ENCODE results near the gene ANKFN1. TPM values are rescaled to one million over a fixed set of nuclear protein-coding genes. Genes with fewer than 3 reads are reported as not detected.

Gene ANKFN1
- total RNA-seq, 1 experiment from 2014 or later, result not detected

DNA sequence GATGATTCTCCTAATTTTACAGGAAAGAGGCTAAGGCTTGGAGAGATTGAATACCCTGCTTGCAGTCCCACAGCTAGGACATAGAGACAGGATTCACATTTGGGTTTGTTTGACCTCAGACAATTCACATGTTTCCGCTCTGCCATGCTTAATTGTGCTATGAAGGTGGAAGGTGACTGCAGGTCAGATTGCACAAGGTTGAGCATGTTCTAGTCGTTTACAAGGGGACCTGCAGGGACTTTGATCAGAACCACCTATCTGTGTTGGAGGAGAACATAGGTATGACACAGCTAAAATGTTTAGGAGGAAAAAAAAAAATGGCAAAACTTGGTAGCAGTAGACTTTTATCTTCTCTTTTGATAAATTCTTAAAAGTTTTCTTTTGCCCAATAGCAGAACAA, 4.9 kb upstream of the ANKFN1 start:
- H3K36me3 Mint-ChIP-seq (ENCODE audit: insufficient read depth in 1 of 3, low read depth in 3 of 3), result peaks cover 0 to 3% (median 0%) of the 10 kb centered on the region in 3 experiments; a peak in 3 of 7 replicates
- no peak overlapping the region for H2BK12ac ChIP-seq (ENCODE audit: insufficient read length, low read depth, low read length)
- no peaks in the 10 kb centered on the region for H4K20me1 ChIP-seq (ENCODE audit: control insufficient read depth, insufficient read depth, insufficient read length)
- H3K4me3 Mint-ChIP-seq, result no peak overlapping the region
- TF ChIP-seq, protein P1, sequence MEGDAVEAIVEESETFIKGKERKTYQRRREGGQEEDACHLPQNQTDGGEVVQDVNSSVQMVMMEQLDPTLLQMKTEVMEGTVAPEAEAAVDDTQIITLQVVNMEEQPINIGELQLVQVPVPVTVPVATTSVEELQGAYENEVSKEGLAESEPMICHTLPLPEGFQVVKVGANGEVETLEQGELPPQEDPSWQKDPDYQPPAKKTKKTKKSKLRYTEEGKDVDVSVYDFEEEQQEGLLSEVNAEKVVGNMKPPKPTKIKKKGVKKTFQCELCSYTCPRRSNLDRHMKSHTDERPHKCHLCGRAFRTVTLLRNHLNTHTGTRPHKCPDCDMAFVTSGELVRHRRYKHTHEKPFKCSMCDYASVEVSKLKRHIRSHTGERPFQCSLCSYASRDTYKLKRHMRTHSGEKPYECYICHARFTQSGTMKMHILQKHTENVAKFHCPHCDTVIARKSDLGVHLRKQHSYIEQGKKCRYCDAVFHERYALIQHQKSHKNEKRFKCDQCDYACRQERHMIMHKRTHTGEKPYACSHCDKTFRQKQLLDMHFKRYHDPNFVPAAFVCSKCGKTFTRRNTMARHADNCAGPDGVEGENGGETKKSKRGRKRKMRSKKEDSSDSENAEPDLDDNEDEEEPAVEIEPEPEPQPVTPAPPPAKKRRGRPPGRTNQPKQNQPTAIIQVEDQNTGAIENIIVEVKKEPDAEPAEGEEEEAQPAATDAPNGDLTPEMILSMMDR (conservative IDR thresholded peaks at IDR 0.05), result no peak
- H3K14ac ChIP-seq (ENCODE audit: insufficient read depth, low read length), result no peak overlapping the region
- no peak overlapping the region for H2BK20ac ChIP-seq (ENCODE audit: low read depth, low read length, poor library complexity, severe bottlenecking)
- no peak overlapping the region for H3K18ac ChIP-seq (ENCODE audit: insufficient read length, low read depth, low read length)
- H3K27me3 ChIP-seq (ENCODE audit: insufficient read depth, low read length), result no peaks in the 10 kb centered on the region
- H3K23ac ChIP-seq (ENCODE audit: insufficient read length, low read depth, low read length), result no peak overlapping the region
- no peak overlapping the region for H4K91ac ChIP-seq (ENCODE audit: insufficient read length, low read depth, low read length)
- H3K79me2 ChIP-seq (ENCODE audit: insufficient read depth, low read length), result no peaks in the 10 kb centered on the region
- H2BK5ac ChIP-seq (ENCODE audit: insufficient read length, low read length), result no peak overlapping the region
- peaks cover 3 to 11% of the 10 kb centered on the region in 2 experiments for H3K9me3 Mint-ChIP-seq
- no peak overlapping the region for H3K4ac ChIP-seq (ENCODE audit: low read depth, low read length)
- no peaks in the 10 kb centered on the region; the same call in 1 of the 2 replicates for H3K4me1 ChIP-seq (ENCODE audit: insufficient read depth, low read length)
- H3K4me2 ChIP-seq (ENCODE audit: insufficient read depth, insufficient read length, low read length), result no peak overlapping the region
- no peak for DNase-seq
- H3K23me2 ChIP-seq (ENCODE audit: insufficient read length, low read depth, low read length, poor library complexity, severe bottlenecking), result no peaks in the 10 kb centered on the region
- H3K9ac ChIP-seq (ENCODE audit: extremely low read depth, insufficient read length, low read length), result no peak overlapping the region
- no peak overlapping the region for H2AFZ ChIP-seq (ENCODE audit: low read length)
- no peak overlapping the region for H3T11ph ChIP-seq (ENCODE audit: low read length)
- no peak overlapping the region for H2BK120ac ChIP-seq (ENCODE audit: low read depth, low read length, poor library complexity, severe bottlenecking)
- no peak overlapping the region for H3K27ac ChIP-seq (ENCODE audit: insufficient read length, low read depth, low read length)
- no peak overlapping the region for H4K8ac ChIP-seq (replicated peaks; ENCODE audit: insufficient read length, low read depth, low read length)
- no CpG with 5 or more reads among the region's 2 CpGs for WGBS (ENCODE audit: extremely low coverage, insufficient read length, low lambda C conversion rate)
- no peak overlapping the region for H3K27ac Mint-ChIP-seq
- H3K56ac ChIP-seq (ENCODE audit: insufficient read length, low read depth, low read length), result no peak overlapping the region
- no peaks in the 10 kb centered on the region for H3K9me3 ChIP-seq (ENCODE audit: control insufficient read depth, low read depth, low read length)
- no peak overlapping the region for H2AK5ac ChIP-seq (ENCODE audit: insufficient read length, low read length)
- 0 out of 2 replicates have a peak, but pooled peaks cover 2% of the 10 kb centered on the region for H3K27me3 Mint-ChIP-seq (ENCODE audit: low read depth)
- no peak overlapping the region for H2BK15ac ChIP-seq (ENCODE audit: low read depth, low read length)
- no peak overlapping the region for H4K5ac ChIP-seq (ENCODE audit: insufficient read length, low read depth, low read length)
- H3K4me1 Mint-ChIP-seq, result peaks cover 0 to 4% of the 10 kb centered on the region in 2 experiments; a peak in 3 of 4 replicates
- no peaks in the 10 kb centered on the region for H3K79me1 ChIP-seq (ENCODE audit: insufficient read depth, low read depth, low read length, poor library complexity, severe bottlenecking)
